HG02943 (cell line): ENCODE measurements around the gene POLR1A.

ENCODE experiments used
- ATAC-seq: cut with Tn5 transposase; IDR thresholded peaks from one replicate; pipeline ENCODE4 v1.9.1; 2021; ENCODE audit warnings: mild to moderate bottlenecking, low read depth, moderate library complexity; ENCODE audit not compliant: unreplicated experiment

The POLR1A gene

DNA sequence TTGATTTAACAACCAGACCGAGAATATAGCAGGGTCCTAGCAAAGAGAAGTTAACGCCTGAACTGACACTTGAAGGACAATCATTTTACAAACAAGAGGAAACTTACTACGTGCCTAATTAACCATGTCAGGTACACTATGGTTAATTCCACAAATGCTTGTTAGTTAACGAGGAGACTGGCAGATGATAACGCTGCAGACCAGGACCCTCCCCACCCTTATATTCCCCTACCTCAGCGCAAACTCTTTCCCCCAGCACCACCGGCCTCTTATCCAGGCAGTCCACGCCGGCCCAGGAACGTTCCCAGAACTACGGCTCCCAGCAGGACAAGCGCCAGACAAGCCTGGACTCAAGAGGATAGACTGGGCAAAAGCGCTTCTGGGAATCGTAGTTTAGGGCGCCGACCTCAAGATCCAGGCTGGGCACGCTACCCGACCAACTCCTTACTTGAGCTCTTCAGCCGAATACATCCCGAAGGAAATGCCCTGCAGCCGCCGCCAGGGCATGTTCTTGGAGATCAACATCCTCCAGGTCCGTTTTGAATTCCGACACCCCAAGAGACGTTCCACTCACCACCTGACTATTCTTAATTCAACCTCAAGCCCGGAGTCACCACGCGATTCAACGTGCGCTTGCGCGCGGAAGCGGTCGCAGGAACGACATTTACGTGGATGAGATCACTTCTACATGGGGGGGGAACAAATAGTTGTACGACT is at the start of gene POLR1A:
TSS of gene POLR1A (minus strand) at position 635 of the 717 bp plus-strand sequence. CDS start at position 525, 110 bp downstream.
- ATAC-seq: peak; percentile 72

DNA sequence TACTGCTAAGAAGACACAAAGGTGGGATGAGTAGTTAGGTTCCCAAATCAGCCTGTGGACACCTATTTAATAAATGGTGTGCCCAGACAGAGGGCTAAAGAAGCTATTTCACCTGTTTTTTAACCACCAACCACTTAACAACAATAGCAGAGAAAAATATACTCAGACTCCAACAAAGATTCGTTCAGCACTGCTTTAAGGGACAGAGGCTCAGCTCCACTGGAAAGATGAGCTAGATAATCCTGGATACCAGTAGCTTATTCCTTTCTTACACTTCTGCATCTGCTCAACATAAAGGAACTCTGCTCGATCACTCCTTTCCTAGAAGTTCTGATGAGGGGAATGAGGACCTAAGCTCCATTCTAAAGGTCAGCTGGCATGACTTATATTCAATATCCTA is 44.8 kb upstream of the POLR1A start:
- ATAC-seq: no peak

DNA sequence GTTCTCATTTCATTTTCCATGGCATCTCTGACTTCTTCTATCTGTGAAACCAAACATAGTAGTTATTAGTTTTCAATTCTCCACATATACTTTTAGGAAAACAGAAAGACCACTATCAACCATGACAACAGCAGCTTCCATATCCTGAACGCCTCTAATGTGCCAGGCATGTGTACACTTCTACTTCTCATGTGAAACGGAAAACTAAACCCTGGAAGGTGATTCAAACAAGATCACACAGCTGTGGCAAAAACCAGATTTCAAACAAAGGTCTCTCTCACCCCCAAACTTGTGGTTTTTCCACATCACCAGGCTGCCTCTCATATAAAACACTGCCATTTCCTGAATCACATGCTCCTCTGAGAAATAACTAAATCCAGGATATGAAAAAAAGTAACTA is 42.1 kb upstream of the POLR1A start:
- ATAC-seq: no peak

DNA sequence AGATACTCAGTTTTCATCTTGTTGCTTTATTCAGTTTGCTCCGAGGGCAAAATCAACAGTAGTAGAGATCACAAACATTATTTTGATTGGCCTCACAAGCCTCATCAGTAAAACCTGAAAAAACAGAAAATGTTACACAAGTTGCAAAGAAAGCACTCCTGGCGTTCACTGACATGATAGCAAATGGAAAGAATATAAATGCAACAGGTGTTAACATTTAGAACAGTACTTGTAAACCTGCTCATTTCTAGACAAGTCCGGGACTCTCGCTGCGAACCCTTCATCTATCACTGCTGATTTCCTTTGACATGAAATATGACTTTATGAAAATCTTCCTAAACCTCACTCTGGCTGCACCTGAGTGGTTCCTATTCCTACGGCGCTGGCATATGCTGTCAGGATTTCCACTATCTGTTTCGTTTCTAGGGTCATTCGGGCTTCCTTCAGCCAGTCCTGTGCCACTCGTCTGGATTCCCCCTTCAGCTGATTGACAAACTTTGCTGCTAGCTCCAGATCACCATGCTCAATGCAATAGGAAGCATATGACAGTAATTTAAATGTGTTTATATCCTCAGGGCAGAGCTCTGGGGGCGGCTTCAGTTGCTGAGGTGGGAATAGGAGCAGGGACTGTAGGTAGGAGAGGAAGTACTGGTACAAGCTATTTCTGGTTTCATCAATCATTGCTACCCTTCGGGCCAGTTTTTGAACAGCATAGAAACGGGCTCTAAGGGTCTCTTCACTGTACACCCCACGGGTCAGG is 38.4 kb upstream of the POLR1A start:
- ATAC-seq: no peak

DNA sequence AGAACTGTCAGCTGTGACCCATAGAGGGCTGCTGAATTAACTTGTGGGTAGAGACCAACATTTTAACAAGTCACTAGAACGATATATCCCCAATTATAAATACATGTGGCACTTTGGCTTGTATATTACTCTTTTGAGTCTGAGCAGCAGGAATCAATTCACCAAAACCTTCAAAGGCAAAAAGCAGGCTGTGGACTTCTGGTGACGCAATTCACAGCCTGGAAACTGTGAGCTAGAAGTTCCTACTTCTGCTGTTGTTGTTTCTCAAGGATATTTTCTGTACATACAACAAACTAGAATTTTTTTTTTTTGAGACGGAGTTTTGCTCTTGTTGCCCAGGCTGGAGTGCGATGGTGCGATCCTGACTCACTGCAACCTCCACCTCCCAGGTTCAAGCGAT is 37.6 kb upstream of the POLR1A start:
- no peak for ATAC-seq

DNA sequence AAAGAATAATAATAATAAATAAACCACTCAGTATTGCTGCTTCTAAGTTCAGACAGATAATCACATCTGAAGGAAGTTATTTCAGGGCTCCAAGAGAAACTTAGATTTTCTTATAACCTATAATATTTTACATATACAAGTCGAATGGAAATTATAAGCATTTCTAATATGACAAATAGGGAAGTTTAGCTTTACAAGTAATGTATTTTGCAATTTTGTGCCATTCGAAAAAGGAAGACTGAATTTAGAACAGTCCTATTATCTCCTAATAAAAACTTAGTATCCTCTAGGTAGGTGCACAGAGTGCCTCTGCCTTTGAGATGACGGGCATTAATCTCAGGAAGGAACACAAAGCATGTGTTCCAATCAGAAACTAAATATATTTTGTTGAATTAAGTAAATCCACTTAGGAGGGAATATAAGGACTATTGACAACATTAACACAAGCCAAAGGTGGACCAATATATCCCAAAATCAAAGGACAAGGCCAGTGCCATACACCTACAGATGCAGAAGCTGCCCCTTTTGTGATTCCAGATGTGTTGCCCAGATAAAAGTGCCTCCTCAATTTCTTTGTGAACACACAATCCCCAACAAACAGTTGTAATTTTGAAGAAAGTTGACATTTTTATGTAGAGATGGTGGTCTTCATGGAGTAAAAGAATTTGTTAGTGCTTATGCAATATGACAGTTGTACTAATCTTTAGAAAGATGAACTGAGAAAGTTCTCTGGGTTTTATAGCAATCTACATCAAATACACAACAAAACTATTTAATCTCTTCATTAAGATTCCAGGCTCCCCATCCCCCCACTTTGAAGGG is 37.0 kb upstream of the POLR1A start:
- no peak for ATAC-seq

DNA sequence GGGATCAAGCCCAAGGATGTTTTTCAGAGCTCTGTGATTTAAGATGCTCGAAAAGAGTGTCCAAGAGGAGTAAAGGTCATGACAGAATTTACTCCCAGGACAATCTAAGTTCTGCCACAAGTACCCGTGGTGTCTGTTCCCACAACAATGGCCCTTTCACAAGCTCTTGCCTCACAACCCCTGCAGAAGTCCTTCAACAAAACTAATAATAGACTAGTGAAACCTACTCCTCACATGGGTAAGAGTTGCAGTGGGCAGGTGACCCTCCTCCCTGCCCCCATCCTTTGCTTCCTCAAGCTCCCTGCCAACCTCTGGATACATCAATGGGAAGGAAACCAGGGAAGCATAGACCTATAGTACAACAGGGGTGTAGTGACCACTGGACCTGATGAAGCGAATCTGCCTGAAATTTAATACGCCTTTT is 35.3 kb upstream of the POLR1A start:
- no peak for ATAC-seq

DNA sequence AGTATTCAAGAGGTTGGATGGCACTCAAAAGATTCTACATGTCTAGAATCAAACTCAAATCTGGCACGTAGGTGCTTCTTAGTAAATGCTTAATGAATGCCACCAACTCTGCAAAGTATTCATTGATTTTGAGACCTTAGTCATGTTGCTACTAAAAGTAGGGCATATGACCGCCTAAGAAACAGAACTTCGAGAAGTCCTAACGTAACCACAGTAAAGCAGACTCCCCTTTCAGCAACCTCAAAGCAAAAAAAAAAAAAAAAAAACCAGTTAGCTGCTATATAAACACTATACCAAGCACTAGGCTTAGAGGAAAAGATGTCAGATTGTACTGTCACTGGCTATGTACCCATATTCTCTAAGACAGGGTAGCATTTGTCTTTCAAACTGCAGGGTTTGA is 34.3 kb upstream of the POLR1A start:
- ATAC-seq: no peak

DNA sequence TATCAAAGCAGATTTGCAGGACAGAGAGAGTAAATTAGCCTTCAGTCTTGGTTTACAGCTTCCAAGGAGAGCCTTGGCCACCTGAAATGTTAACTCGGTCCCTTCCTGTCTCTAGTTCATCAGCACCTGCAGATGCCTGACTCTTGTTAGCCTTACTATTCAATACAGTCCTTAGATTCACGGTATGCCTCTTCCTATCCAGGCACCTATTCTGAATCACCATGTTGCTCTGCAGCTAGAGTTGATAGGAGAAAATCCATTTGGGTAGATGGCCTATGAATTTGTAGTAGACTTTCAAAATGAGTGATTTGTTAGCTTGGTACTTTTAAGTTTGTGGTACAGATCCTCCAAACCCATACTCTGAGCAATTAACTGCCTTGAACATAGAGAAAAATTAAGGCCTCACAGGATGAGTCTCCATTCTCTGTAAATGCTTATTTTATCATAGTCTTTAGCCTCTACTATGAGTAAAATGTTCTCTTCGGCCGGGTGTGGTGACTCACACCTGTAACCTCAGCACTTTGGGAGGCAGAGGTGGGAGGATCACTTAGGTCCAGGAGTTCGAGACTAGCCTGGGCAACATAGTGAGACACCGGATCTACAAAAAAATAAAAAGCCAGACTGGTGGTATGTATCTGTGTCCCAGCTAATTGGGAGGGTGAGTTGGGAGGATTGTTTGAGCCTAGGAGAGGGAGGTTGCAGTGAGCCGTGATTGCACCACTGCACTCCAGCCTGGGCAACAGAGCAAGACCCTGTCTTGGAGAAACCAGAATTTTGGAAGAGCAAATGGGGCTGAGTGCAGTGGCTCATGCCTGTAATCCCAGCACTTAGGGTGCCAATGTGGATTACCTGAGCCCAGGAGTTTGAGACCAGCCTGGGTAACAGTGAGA is 33.3 kb upstream of the POLR1A start:
- no peak for ATAC-seq

DNA sequence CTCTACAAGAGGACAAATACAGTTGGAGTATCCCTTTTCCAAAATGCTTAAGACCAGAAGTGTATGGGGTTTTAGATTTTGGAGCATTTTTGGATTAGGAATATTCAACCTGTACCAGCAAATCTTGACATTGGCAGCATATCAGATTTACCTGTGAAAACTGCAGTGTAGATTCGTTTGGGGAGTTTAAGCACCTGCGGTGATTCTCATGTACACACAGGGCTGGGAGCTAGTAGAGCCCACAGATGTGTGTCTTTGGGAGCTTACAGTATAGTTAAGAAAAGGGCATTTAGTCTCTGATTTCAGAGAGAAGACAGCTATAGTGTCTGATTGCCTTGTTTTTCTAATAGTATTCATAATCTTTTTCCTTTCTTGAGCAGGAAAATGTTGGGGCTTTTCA is 30.5 kb upstream of the POLR1A start:
- no peak for ATAC-seq

DNA sequence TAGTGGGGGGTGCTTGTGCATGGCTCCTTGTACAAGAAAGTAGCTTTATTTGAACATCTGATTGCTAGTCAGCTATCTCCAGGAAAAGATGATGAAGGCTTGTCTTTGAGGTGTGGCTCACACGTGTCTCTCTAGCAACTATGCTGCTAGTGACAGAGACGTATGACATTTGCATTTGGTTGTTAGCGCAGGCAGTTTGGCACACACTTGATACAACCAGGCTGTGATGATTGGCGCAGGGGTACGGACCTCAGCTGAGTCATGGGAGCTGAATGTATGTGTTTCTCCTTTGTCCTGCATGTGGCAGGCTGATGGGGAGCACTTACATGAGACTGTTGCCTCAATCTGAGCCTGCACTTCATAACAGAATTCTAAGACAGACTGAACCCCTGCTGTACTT is 30.0 kb upstream of the POLR1A start:
- ATAC-seq: no peak

DNA sequence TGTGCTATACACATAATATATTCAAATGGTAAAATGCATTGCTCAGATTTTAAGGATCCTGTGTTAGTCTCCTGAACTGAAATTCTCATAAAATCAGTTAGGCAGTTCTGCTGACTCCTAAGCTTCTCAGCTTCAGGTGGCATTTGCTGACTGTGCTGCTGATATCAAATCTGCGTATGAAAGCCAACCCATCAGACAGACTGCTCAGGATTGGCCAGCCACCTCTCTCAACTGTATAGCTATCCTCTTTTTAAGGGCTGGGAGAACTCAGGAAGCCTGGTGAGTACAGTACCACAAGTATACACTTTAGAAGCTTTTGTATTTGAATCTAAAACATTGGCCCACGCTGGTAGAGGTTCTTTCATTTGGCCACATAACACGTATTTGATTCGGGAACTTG is 29.0 kb upstream of the POLR1A start:
- ATAC-seq: no peak

DNA sequence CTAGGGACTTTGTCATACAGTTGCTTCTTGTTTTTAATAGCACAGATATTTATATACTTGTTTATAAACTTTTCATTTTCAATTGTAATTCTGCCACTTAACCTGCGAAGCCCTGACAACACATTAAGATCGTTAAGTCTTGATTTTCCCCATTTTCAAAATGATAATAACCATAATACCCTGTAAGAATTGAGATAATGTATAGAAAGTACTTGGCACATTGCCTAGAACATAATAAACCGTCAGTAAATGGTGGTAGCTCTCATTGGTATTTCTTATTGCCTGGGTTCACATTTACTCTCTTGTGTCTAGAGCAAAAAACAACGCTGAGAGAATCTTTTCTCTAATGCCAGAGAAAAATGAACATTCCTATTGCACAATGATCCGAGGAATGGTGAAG is 19.0 kb upstream of the POLR1A start:
- ATAC-seq: no peak

DNA sequence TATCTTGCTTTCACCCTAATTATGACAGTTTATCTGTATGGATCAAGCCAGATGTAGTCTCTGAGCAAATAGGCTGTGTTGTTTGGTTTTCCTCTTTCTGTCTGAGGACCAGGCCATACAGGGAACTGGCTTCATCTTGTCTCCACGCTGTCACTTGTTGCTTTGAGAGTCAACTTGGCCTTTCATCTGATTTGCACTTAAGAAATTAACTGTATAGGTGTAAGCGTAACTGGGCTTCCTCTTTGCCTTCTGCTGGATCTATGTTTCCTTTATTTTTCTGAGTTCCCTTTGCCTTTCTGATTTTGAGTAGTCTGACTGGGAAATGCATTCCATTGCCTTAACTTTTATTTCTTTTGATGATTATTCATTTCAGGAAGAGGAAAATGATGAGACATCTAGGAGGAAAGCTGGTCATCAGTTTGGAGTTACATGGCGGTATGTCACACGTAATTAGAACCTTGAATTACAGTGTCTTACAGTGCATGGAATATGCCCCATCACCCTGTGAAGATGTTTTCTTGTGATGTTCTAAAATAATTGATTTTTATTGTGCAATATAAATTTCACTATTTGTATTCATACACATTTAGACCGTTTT is 17.7 kb upstream of the POLR1A start:
- ATAC-seq: no peak

DNA sequence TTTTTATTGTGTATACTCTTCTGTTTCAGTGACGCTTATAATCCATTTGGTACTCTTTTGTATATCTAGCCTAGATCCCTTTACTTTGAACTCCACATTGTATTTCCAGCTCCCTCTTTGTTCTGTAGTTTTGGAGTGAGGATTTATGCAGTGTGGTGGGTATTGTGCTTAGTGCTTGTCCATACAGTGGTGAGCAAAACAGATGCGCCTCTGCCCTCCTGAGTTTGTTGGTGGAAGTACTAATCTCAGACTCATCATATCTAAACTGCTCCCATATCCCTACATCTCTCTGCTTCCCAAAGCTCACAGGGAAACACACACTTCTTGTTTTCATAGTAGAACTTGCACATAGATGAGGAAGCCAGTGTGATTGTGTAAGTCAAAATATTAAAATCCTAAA is 12.4 kb upstream of the POLR1A start:
- no peak for ATAC-seq

DNA sequence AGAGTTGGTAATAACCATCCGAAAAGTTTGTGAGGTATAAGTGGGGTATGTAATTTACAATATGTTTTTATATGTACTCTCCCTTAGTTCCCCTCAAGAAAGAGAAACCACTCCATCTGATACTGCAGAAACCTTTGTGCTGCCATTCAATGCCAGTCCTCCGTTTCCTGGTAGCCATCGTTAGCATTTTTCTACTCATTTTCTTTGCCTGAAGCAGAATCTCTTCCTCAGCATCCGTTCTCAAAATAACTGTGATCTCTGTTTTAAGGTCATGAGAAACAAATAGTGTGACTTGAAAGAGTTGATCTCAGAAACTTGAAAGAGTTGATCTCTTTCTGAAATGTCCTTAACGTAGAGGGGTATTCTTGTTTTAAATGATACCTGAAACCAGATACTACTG is 1.3 kb upstream of the POLR1A start:
- no peak for ATAC-seq

DNA sequence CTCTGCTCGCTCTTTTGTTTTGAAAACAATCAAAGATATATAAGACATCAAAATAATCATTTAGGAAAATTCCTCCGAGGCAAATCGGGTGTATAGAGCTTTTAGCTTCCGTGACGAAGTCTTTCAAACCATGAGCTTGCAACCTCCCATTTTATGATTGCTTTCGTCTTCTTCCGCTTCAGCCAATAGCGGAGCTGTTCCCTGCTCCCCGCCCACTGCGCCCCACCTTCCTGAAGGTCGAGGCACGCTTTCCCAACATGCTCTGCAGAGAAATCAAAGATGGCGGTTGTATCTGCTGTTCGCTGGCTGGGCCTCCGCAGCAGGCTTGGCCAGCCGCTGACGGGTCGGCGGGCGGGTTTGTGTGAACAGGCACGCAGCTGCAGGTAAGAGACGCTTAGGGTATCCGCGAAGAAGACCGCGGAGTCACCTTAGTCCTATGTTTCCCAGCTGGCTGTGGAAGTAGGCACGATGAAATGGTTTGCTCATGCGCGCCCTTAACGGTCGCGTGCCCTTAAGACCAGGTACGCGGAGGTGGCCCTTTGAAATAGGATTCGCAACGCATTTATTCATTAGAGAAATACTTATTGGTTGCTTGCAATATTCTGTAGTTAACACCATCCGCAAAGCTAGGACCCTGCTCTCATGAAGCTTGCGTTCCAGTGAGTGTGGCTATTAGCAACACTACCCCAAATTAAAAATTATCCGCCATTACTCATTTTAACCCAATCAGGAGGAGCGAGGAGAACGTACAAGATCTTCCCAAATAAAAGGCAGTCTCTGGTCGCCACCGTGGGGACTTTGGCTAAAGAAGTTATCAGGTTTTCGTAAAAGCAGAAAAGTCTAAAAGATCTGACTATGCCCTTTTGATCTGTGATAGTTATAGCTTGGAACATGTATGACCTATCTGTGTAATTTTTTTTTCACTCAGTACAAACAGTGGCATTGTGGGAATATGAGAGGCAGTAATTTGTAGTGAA is 571 bp upstream of the POLR1A start, which contains the start of gene PTCD3:
TSS of gene PTCD3 (plus strand) at position 267 of the 977 bp plus-strand sequence. CDS start at position 280, 13 bp downstream.
- ATAC-seq: peak; percentile 91

DNA sequence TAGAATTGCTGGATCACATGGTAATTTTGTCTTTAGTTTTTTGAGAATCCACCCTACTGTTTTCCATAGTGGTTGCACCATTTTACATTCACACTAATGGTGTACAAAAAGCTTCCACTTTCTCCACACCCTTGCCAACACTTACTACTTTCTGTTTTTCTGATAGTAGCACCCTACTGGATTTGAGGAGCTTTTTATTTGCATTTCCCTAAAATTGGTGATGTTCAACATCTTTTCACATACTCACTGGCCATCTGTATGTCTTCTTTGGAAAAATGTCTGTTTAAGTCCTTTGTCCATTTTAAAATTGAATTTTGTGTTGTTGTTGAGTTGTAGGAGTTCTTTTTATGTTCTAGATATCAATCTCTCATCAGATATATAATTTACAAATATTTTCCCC is 3.5 kb downstream of the POLR1A start:
- ATAC-seq: no peak

DNA sequence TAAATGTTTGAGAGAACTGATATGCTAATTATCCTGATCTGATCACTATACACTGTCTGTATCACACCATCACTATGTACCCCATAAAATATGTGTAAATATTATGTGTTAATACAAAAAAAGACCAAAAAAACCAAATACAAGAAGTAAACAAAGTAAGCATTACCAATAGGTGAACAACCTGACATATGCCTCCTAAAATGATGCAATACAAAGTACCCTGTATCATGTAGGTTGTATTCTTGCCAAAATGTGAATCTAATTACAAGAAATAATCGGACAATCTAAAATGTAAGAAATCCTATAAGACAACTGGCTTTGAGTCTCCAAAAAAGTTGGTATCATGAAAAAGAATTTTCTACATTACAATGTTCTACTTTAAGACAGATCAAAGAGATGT is 7.8 kb downstream of the POLR1A start:
- ATAC-seq: no peak
